OCI-M2 (cell line): ENCODE results near the gene ASS1.
A peak's percentile ranks its signal among the peaks of the same experiment; 100 is the strongest.

Experiments
- DNase-seq: peaks from one replicate; lab custom pipeline; 2025; ENCODE audit not compliant: unreplicated experiment; lab: John Stamatoyannopoulos, UW

The ASS1 gene

GRCh38 chr9:130527651-130528310 is 83.0 kb downstream of the ASS1 start:
- no peak for DNase-seq

DNA sequence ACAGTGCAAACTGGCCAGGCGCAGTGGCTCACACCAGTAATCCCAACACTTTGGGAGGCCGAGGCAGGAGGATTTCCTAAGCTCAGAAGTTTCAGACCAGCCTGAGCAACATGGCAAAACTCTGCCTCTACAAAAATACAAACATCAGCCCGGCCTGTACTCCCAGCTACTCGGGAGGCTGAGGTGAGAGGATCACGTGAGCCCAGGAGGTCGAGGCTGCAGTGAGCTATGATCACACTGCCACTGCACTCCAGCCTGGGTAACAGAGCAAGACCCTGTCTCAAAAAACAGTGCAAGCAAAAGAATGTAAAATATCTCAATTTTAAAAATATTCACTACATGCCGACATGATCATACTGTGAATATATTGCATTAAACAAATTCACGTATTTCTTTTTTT is 83.9 kb downstream of the ASS1 start:
- no peak for DNase-seq

DNA sequence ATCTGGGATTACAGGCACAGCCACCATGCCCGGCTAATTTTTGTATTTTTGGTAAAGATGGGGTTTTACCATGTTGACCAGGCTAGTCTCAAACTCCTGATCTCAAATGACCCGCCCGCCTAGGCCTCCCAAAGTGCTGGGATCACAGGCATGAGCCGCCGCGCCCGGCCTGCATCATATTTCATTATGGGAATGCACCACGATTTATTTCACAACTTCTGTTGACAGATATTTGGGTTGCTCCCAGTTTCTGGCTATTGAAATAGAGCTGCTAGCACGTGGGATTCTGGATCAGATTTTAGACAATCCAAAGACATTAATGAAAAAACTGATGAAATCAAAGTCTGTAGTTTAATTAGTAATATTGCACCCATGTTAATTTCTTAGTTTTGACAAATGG is 86.2 kb downstream of the ASS1 start:
- DNase-seq = no peak

DNA sequence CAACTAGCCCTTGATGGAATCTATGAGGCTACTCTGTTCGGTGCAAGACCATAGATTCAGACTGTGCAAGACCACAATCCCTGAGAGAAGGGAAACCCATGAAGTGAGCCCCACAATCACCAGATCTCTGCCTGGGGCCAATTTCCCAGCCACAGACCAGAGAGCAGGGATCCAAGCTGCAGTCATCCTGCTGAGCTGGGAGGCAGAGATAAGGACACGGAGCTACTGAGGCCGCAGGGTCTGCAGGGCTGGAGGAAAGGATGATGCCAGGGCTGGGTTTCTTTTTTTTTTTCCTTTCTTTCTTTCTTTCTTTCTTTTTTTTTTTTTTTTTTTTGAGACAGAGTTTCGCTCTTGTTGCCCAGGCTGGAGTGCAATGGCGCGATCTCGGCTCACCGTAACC is 86.9 kb downstream of the ASS1 start:
- peak; percentile 13 for DNase-seq

DNA sequence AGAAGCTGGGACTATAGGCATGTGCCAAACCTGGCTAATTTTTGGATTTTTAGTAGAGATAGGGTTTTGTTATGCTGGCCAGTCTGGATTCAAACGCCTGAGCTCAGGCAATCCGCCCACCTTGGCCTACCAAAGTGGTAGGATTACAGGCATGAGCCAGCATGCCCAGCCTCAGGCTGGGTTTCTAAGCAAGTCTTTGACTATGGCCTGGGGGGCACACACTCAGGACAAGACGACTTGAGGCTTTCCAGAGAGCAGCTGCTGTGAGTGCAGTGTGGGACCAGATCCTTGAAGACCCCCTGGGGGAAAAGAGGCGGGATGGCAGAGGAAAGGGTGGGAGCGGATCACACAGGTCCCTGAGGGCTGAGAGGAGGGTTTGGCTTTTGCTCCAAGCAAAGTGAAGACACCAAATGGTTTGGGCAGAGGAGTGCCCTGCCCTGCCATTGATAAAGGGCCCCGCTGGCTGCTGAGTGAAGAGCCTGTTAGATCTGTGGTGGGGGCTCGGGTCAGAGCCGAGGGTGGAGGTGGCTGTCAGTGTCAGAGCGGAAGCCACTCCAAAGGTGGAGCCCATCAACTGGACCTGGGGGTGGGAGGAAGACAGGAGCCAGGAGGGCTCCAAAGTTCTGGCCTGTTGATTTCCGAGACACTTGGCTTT is 87.8 kb downstream of the ASS1 start:
- no peak for DNase-seq

- peak; percentile 61 for DNase-seq
These were observed 91.2 kb downstream of the ASS1 start for GRCh38 chr9:130535818-130536521.

GRCh38 chr9:130536701-130537107 is 91.9 kb downstream of the ASS1 start:
- DNase-seq = no peak

DNA sequence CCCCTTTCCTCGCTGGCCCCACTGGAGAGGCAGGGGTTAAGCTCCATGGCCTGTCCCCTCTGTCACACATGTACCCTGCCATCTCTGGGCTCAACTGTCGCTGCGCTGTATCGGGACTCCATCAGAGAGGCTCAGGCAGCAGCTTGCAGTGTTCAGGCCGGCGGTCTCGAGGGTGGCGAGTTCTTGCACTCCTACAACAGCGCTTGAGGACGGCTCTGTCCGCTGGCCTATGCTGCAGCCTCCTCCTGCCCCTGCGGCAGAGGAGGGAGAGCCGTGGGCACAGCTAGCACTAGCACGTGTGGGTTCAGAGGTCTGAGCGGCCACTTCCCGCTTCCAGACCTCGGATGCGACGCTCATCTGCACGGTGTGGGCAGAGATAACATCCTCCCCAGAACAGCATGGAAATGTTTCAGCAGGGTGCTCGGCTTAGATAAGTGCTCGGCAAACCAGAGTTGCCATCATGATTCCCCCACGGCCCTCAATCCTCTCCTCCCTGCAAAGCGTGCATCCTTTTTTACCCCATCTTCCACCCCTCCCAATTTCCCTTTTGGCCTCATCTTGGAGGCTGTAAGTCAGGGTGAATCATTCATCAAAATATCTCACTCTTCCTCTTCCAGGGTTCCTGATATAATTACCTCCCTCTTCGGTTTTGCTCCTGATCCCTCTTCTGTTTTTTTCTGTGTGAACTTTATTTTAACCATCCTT is 92.7 kb downstream of the ASS1 start:
- peak; percentile 76 for DNase-seq

GRCh38 chr9:130539420-130540223 is 94.9 kb downstream of the ASS1 start:
- DNase-seq = no peak

DNA sequence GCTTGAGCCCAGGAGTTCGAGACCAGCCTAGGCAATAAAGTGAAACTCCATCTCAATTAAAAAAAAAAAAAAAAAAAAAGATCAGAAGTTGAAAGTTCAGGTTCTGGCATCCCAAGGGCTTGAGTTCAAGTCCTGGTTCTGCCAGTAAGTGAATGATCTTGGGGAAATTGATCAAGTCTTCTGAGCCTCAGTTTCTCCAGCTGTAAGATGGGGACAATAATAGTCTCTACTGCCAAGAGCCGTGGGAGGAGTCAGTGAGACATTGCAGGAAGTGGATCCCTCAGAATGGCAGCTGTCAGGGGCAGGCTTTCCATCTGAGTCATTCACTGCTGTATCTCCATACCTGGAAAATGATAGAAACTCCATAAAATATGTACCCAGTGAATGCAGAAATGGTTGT is 96.8 kb downstream of the ASS1 start:
- no peak for DNase-seq

- DNase-seq = no peak
These were observed 97.3 kb downstream of the ASS1 start for GRCh38 chr9:130542038-130542437.

DNA sequence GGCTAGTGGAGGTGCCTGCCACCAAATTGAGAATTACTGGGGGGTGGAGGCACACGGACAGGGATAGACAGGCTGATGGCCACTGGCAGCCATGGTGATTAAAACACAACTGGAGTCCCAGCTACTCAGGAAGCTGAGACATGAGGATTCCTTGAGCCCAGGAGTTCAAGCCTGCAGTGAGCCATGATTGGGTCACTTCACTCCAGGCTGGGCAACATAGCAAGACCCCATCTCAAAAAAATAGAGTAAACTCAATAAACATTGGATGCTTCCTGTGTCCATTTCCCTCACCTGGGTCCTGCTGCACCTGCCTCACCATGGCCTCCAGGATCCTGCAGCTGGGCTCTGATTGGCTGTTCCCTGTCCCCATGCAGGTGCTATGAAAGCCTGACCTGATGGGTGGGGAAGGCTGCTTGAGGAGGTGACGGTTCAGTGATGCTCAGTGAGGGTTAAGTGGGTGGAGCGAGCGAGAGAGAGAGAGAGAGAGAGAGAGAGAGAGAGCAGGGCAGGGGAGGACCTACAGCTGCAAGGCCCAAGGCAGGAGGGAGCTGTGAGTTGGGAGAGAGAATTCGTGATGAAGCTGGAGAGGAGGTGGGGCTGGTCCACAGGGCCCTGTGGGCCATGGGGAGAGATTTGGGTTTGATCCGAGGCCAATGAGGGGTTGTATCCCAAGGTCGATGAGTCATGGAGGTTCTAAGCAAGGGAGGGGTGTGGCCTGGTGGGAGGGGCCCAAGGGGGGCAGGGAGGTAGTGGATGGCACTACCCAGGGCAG is 97.9 kb downstream of the ASS1 start:
- DNase-seq = no peak

GRCh38 chr9:130543368-130543767 is 98.6 kb downstream of the ASS1 start:
- DNase-seq = no peak

- DNase-seq = no peak
These were observed 99.1 kb downstream of the ASS1 start for GRCh38 chr9:130543859-130544258.

- no peak for DNase-seq
These were observed 99.6 kb downstream of the ASS1 start for GRCh38 chr9:130544364-130544763.

DNA sequence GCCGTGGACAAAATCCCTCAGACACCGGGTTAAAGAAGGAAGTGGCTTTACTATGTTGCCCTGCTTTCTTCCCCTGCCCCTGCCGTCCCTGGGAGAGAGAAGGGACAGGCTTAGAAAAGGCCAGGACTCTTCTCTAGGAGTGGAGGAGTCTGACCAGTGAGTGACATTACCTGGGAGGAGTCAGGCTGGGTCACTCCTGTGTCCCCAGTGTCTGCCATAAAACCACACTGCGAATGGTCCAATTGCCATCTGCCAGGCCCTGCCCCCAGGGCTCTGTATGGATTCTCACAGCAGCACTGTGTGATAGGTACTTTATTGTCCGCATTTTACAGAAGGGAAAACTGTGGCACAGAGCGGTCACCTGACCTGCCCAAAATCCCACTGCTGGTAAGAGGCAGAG is 103.3 kb downstream of the ASS1 start:
- no peak for DNase-seq

DNA sequence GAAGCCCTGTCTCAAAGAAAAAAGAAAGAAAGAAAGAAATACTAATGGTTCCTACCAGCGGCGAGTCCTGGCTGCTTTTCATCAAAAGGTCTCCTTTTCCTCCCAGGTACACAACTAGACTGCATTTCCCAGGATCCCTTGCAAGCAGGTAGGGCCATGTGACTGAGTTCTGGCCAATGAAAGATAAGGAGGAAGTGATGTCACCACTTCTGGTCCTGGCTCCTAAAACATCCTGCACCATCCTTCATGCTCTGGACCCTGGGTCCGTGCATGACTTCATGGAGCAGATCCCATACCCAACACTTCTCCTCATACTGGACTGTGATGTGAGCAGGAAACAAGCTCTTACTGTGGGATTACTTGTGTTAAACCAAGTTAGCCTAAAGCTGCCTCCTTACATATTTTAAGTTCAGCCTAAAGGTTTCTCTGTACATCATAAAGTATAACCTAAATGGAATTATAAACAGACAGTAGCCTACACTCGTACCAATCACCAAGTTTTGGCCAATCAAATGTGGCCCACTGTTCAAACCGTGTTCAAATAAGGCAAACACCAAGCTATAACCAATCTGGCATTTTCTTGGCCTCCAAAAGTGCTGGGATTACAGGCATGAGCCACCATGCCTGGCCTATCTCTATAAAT is 104.5 kb downstream of the ASS1 start:
- DNase-seq = no peak
